GM18909 (cell line): ENCODE data around the gene EPHB2.
"Not testable (repeated sequence)": the region's sequence is repeated elsewhere in the genome, so short reads cannot be mapped to it uniquely, and the experiment has no call there.

ENCODE experiments used
- ATAC-seq: cut with Tn5 transposase; IDR thresholded peaks from one replicate; pipeline ENCODE4 v1.9.1; 2021; ENCODE audit warnings: mild to moderate bottlenecking; ENCODE audit not compliant: unreplicated experiment, poor library complexity

Gene EPHB2

GRCh38 chr1:22688466-22688865, 22.2 kb upstream of the EPHB2 start:
- no peak for ATAC-seq

DNA sequence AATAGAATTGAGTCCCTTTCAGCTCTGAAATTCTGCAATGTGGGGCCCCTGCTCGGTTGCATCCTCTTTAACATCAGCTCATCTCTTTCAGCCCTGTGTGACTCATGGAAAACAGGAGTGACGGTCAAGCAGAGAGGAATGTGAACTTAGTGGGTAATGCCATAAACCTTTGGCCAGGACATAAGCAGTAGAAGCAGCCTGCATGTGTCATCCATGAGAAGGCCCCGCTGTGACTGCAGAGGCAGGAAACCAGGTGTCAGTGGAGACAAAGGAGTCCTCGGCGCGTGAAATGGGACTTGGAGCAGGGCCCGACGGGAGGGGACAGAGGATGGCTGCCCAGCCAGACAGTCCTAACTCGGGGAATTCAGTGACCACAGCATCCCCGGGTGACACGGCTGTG, 21.1 kb upstream of the EPHB2 start:
- ATAC-seq, result no peak

- ATAC-seq, result no peak
These were observed 19.4 kb upstream of the EPHB2 start for GRCh38 chr1:22691031-22691753.

DNA sequence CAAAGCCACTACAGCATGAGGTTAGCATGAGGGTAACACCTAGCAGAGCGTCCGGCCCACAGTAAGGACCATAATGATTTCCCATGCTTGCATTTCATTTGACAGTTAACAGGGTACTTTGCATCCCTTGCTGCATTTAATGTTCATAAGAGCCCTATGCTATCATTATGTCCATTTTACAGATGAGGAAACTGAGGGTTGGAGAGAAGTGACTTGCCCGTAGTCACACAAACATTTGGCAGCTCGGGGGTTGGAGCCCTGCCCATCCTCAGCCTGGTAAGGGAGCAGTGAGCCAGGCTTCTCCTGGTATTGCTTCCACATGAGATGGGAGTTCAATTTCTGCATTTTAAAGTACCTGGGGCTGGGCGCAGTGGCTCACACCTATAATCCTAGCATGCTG, 16.5 kb upstream of the EPHB2 start:
- no peak for ATAC-seq

DNA sequence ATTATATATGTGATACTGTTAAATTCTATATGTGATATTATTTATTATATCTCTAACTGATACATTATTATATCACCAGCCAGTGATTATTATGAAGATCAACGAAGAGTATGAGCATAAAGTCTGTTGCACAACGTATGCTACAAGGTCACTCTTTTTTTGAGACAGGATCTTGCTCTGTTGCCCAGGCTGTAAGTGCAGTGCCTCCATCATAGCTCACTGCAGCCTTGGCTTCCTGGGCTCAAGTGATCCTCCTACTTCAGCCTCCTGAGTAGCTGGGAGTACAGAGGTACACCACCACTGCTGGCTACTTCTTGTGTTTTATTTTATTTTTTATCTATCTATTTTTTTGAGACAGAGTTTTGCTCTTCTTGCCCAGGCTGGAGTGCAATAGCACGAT, 14.0 kb upstream of the EPHB2 start:
- ATAC-seq, result no peak

DNA sequence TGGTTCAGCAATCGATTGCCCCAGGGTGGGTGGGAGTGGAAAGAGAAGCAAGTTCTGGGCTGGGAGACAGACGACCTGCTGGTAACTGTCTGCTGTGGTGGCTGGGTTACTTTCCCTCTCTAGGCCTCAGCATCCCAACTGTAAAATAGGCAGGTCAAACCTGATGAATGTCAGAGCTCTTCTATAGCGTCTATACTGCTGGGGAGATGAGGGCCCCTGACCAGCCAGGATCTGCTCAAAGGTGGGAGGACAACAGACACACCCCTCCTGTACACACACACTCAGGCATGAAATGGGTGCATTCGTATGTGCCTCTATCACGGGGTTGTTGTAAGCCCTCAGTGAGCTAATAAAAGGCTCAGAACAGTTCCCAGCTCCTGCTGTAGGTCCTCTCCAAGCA, 12.7 kb upstream of the EPHB2 start:
- ATAC-seq, result no peak

GRCh38 chr1:22699681-22700520, 10.7 kb upstream of the EPHB2 start:
- no peak for ATAC-seq

DNA sequence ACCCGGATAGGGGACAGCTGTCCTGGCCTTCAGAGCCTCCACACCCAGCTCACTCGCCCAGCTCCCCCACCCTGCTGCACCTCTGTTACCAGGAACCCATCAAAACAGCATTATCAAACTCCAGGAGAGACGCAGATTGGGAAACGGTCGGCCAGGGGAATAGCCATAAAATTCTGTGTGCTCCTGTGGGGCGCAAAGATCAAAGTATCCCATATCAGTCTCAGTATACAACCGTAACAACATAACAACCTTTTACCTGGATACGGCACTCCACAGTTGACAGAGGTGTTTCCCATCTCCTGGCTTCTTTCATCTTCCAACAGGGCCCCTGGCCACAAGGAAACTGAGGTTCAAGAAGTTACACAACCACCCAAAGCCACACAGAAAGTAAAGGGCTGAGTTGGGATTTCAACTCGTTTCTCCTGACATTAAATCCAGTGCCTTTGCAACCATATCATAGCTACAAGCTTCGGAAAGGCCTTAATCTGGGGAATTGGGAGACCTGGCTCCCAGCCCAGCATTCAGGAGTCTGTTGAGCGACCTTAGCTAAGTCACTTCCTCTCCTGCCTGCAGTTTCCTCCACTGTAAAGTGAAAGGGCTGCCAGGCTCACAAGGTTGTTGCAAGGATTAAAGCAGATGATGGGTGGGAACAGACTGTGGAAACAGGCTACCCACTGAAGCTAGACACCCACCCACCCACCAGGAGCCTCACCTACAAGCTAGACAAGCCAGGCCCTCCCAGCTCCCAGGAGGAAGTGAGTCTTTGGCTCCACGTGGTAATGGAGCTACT, 8.1 kb upstream of the EPHB2 start:
- no peak for ATAC-seq

DNA sequence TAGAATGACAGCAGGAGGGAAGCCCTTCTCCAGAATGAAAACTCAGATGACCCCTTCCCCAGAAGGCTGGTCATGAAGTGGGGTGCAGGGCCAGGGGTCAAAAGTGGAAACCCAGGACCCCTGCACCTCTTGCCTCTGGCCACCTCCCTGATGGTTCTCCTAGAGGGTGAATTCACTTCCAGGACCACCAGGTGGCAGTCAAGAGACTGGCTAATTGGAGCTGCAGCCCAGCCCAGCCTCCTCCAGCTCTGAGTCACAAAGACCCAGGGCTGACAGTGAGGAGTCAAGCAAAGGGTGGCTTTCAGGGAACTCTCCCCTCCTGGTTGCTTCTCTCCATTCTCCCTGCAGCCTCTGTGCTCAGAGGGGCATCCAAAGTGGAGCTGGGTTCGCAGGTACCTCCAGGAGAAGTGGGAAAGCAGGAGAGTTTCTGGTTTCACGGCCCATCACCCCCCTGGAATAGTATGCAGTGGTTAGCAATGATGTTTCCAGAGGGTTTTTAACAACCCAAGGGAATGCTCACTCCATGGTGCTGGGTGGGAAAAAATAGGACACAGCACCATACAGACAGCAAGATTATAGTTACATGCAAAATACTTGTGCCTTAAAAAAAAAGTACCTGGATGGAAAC, 6.1 kb upstream of the EPHB2 start:
- no peak for ATAC-seq

DNA sequence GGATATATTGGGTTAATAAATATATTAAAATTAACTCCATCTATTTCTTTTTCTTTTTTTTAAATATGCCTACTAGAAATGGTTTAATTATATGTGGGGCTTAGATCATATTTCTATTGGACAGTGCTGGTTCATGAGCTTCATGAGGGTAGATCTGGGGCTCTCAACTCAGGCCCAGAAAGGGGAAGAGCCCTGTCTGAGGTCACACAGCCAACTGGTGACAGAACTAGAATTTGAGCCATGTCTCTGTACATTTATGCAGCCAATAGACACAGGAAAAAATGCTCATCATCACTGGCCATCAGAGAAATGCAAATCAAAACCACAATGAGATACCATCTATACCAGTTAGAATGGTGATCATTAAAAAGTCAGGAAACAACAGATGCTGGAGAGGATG, 5.1 kb upstream of the EPHB2 start:
- no peak for ATAC-seq

GRCh38 chr1:22706100-22706499, 4.5 kb upstream of the EPHB2 start:
- not testable (repeated sequence) for ATAC-seq

- no peak for ATAC-seq
These were observed 1.9 kb upstream of the EPHB2 start for GRCh38 chr1:22708777-22709176.

DNA sequence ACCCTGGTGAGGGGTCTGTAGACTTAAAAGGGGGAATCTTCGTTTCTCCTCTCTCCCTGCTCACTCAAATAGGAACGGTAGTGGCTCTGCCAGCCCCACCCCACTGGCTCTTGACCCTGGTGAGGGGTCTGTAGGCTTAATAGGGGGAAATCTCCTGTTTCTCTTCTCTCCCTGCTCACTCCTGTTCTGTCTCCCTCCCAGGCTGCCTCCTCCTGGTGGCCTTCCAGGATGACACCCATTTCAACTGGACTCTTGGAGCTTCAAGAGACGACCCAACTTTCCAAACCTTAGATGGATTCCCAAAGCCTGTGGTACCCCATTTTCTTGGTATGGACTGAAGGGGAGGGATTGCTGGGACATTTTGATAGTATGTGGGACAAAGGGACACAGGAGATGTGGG, 1.4 kb upstream of the EPHB2 start:
- ATAC-seq, result no peak

DNA sequence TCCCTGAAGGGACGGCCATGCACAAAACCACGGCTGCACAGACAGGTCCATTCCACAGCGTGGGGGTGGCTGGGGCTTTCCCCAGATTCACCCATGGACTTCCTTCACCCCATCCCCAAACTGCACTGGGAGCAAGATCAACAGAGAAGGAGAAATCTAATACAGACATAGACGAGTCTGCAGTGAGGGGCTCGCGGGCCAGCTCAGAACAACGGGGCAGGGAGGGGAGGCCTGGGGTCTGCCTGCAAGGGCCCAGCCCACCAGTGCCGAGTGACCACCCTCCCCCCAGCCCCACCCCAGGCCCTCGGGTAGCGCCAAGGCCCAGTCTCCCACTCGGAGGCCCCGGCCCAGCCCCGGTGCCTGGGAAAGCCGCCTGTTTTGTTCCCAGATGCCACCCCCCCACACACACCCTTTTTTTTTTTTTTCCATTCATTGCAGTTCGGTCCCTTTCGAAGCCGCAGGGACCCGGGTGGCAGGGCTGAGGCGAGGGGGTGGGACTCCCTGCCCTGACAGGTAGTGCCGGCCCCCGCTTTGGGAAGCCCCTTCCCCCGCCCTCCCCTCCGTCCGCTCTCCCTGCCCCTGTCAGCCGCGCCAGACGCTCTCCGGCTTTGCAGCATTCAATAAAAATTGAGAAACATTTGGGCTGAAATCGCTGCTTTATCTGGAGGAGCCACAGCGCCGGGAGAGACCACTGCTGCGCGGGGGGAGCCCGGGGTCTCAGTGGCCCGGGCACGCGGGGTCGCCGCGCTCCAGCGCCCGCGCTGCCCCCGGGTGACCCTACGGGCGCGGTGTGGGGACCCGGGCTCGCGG, 543 bp upstream of the EPHB2 start:
- ATAC-seq, result no peak

DNA sequence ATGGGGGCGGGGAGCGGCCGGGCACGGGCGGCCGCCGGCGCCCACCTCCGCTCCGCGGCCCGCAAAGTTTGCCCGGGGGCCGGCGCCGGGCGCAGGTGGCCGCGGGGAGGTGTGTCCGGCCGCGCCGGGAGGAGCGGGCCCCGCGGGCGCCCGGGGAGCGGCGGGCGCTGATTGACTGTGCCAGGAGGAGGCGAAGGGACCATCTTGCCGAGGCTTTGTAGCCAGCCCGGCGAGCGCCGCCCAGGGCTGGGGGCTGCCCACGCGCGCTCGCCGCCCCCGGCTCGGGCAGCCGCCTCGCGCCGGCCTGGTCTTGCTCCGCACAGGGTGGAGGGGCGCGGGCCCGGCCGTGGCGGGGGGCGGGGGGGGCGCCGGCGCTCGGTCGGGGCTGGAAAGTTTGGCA, 432 bp downstream of the EPHB2 start:
- no peak for ATAC-seq

GRCh38 chr1:22711591-22712501, 1.2 kb downstream of the EPHB2 start:
- no peak for ATAC-seq

DNA sequence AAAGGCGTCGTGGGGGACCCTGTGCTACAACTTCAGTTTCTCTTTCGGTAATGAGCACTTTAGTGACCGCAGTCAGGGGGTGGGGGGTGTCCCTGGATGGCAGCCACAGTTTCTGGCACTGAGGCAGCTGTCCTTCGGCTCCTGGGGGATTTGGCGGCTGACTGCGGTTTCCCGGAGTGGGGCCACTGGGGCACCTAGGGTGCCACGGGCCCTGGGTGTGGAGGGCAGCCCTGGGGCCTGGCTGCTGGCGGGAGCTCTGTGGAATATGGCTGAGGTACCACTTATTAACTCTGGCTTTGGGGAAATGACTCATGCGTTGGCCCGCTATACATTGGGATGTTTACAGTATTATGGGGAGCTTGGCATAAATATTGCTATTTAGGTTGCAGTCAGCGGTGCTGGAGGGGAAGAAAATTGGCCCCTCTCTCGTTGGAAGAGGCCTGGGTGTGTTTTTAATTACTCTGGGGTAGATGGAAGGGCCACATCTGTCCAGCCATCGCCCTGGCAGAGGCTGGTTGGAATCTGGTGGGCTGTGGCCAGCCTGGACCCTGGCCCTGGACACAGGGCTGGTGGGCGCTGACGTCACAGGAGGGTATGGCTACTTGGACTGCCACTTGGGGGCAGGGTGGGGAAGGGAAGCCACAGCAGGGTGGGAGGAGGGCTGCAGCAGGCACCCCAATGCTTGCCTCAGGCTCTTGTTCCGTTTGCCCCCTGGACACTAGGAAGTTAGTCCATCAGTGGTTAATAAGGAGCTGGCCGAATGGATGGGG, 2.0 kb downstream of the EPHB2 start:
- no peak for ATAC-seq

DNA sequence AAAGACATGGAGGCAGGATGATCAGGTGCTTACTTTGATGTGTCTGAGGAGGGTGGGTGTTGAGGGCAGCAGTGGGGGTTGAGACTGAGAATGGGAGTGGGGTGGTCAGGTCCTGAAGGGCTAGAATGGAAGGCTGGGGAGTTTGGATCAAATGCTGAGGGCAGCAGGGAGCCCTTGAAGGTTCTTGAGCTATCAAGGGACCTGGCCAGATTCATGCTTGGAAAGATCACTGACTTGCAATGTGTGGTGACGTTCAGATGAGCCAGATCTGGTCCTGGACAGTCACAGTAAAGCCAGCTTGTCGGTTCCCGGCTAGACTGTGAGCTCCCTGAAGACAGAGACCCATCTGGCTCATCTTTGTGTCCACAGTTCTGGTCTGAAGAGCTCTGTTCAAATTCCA, 3.8 kb downstream of the EPHB2 start:
- ATAC-seq, result no peak
